Measurements from ENCODE around the gene DPP8.

DNA sequence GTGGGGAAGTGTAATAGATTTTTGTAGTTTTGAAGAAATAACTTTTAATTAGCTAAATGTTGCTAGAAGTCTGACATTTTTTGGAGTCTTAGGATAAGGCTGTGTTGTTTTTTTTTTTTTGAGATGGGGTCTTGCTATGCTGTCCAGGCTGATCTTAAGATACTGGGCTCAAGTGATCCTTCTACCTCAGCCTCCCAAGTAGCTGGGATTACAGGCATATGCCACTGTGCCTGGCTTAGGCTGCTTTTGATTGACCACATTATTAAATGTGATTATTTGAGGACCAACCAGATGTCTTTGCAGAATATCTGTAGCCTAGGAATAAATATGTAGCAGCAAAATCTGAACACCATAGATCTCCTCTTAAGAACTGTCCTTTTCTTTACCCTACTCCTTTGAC lies 42.5 kb upstream of the DPP8 start:
- TF ChIP-seq, protein P1, sequence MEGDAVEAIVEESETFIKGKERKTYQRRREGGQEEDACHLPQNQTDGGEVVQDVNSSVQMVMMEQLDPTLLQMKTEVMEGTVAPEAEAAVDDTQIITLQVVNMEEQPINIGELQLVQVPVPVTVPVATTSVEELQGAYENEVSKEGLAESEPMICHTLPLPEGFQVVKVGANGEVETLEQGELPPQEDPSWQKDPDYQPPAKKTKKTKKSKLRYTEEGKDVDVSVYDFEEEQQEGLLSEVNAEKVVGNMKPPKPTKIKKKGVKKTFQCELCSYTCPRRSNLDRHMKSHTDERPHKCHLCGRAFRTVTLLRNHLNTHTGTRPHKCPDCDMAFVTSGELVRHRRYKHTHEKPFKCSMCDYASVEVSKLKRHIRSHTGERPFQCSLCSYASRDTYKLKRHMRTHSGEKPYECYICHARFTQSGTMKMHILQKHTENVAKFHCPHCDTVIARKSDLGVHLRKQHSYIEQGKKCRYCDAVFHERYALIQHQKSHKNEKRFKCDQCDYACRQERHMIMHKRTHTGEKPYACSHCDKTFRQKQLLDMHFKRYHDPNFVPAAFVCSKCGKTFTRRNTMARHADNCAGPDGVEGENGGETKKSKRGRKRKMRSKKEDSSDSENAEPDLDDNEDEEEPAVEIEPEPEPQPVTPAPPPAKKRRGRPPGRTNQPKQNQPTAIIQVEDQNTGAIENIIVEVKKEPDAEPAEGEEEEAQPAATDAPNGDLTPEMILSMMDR (IDR thresholded peaks at IDR 0.05), result no peak
- TF ChIP-seq POLR2A (IDR thresholded peaks at IDR 0.05), result no peak

Data from suprapubic skin (tissue), 3 donors.